Esophagus muscularis mucosa (tissue), 4 donors: ENCODE measurements around the gene IPPK.

Source experiments
- CTCF ChIP-seq, 3 experiments: fragments of 200-600 bp in 2 of 3; fragments of 450-650 bp in 1 of 3; sonication (generic) in 2 of 3; IDR thresholded peaks; one replicate each; pipeline ENCODE4 v1.5.1; 2017 to 2019; ENCODE audit warnings: antibody characterized with exemption in 3 of 3, mild to moderate bottlenecking in 2 of 3, moderate library complexity in 1 of 3
- EP300 ChIP-seq: sonication (generic); formaldehyde crosslinking; IDR thresholded peaks from one replicate; pipeline ENCODE4 v1.6.1; 2017; ENCODE audit warnings: antibody characterized with exemption
- POLR2A ChIP-seq: fragments of 450-650 bp; IDR thresholded peaks from one replicate; pipeline ENCODE4 v1.6.1; 2017; ENCODE audit warnings: antibody characterized with exemption, moderate library complexity, mild to moderate bottlenecking, low read depth
- POLR2AphosphoS5 ChIP-seq, 2 donors: sonication (generic); formaldehyde crosslinking; IDR thresholded peaks; one replicate each; pipeline ENCODE4 v1.6.1; 2017; ENCODE audit warnings: antibody characterized with exemption in 2 of 2

DNA sequence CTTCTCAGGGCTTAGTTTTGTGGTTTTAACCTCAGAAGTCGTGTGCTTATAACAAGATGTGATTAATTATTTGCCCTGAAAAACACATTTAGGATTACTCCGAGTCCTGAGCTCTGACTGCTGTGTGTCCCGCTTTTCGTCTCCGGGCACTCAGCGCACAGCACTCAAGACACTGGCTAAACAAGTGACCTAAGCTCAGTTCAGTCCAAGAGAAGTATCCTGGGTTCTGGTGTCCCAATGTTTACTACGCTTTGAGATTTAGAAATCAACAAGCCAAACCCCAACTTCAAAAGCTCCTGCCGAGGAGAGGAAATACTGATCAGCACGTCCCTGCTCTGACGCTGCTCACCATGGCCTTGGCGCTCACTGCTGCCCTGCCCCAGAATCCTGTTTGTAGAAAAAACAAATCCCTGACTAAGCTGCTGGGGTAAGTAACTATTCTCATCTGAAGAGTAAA is 53.2 kb downstream of the IPPK start:
- TF ChIP-seq CTCF (IDR thresholded peaks at IDR 0.05) (no peak), POLR2A (no peak), EP300 (no peak), POLR2AphosphoS5 (IDR thresholded peaks at IDR 0.05) (peak; percentile 20 to 59)
